GM21737 (cell line): ENCODE measurements around the gene SDK1.

Experiments used
- ATAC-seq: cut with Tn5 transposase; IDR thresholded peaks from one replicate; pipeline ENCODE4 v1.9.1; 2021; ENCODE audit warnings: mild to moderate bottlenecking, moderate library complexity; ENCODE audit not compliant: unreplicated experiment

Gene SDK1

DNA sequence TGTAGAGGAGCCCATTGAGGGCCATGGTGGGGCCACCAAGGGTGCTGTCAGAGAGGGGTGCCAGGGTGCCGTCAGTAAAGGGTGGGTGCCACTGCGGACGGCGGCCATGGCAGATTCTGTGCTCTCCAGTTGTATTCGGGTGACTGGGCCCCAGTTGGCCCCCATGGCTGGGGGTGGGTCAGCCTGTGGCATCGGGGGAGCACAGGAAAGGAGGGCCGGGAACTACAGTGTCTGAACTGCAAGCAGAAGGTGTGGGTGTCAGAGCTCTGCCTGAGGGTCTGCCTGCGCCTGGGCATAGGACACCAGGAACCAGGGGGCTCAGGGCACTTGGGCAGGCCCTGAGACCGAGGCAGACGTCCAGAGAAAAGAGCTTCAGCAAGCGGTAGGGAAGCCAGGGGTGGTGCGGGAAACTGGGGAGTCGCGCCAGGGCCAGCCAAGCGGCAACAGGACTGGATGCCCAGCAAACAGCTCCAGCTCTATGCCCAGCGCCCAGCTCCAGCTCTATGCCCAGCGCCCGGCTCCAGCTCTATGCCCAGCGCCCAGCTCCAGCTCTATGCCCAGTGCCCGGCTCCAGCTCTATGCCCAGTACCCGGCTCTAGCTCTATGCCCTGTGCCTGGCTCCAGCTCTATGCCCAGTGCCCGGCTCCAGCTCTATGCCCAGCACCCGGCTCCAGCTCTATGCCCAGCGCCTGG lies 878.8 kb downstream of the SDK1 start:
- no peak for ATAC-seq

DNA sequence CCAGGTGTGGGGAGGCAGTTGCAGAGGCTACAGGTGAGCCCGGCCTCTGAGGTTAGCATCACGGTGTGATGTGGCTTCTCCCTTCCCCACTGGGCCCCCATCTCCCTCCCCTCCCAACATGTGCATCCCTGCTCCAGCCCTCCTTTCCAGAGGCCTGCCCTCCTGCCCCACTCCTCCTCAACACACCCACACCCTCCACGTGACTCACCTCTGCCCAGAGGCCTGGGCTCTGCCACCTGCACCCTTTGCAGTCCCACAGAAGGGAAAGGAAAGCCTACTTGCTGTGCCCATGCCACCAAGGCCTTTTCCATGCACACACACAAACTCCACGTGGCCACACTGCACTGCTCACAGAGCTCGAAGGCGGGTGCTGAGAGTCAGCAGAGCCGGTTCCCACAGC lies 880.4 kb downstream of the SDK1 start:
- ATAC-seq = no peak

DNA sequence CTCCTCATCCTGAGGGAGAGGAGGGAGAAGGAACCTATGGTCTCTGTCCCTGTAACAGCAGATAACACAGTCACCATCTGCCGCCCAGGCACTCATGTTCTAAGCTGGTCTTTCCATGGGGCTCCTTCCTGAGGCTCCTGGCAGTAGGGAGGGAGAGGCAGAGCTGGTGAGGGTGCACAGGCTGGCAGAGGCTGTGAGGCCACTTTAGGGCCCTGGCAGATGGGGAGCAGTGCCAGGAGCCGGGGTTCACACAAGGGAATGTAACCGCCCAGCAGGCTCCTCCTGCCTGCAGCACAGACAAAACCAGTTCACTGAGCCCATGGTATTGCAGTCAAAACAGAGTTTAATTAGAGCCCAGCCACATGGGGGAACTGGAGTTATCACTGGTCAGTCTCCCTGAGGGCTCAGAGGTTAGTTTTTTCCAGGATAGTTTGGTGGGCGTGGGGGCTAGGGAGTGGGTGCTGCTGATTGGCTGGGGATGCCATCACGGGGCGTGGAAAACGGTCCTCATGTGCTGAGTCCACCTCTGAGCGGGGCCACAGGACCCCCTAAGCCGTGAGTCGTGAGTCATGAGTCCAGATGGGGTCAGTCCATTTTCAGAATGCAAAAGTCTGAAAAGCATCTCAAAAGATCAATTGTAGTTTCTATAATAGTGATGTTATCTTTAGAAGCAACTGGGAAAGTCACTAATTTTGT lies 881.7 kb downstream of the SDK1 start:
- ATAC-seq = no peak

DNA sequence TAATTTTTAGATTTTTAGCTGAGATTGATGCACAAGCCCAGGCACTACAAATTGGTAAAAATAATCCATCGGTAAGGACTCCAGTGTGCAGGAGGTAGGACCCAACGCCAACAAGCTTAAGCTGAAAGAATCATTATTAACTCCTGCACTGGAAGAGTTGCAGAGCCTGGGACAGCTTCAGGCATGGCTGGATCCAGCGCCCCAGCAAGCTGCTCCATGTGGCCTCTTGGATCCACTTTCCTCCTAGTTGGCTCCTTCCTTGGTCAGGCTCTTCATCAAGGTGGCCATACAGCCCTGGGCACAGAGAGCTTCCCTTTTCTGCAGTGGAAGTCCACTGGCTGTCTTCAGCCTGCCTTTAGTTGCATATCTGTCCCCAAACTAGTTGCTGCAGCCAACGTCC lies 883.6 kb downstream of the SDK1 start:
- ATAC-seq = no peak

DNA sequence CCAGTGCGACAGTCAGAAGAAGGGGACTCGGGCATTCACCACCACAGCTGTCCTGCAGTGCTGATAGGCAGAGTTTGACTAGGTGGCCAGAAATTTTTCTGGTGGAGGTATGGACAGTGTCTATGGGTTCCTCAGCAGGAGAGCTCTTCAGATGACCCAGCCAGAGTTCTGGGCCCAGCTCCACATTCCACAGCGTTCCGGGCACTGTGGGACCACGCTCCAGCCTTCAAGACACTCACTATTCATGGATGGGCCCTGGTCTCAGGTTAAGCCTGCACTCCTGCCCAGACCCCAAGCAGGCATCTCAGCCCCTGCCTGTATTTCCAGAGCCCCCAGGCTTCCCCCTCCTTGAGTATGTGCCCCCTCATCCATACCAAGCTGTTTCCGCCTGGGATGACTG lies 884.1 kb downstream of the SDK1 start:
- ATAC-seq = no peak

DNA sequence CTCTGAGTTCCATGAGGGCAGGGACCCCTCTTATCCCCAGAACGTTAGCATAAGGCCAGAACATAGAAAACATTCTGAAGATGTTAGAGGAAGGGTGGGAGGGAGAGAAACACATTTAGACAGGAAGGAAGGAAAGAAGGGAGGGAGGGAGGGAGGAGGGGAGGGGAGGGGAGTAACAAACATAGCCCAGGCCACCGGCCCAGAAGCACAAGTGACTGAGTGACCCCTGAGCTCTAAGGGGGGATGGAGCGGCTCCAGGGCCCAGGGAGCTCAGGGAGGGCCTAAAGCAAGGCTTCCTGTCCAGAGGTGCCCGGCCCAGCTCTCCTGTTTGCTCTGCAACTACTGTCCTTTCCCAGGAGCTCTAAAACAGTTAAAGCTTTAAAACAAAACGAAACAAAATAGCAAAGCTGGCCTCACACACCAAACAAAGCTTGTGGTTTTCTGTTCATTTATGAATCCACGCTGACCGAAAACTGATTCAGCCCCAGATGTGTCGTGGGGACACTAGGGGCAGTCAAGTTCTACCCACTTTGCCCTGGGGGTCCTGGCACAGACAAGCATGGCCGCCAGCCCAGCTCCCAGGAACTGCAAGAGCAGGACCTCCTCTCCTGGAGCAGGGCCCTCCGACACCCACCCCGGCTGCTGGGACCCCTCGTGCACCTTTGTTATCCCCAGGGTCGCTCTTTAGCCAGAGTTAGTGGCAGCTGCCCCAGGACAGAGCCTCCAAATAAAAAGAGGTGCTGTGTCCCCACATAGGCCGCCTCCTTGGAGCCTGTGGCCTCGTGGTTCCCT lies 884.9 kb downstream of the SDK1 start:
- ATAC-seq = no peak

DNA sequence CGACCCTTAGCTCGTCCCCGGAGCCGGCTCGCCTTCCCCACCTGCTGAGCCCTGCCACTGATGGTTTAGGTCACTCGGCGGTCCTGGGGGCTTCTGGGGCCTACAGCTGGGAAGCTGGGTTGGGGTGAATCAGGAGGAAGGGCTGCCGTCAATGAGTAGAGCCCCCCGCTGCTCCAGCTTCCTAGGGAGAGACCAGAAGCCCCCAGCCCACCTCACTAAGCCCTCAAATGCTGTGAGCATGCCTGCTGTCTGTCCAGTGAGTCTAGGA lies 885.4 kb downstream of the SDK1 start:
- ATAC-seq = no peak

DNA sequence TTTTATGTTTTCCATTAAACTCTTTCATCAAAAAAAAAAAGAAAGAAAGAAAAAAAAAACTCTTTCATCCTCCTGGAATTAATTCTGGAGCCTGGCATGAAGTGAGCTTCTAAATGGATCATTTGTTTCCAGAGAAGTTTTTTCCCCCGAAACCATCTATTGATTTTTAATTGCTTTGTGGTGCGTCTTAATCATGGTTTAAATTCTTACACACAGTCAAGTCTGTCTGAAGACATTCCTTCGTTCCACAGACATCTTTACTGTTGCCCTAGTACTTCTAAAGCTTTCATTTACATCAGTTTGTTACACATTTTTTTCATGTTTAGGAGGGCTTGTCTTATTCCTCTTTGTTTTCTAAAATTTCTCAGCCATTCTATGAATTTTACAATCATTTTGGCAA lies 887.6 kb downstream of the SDK1 start:
- no peak for ATAC-seq

DNA sequence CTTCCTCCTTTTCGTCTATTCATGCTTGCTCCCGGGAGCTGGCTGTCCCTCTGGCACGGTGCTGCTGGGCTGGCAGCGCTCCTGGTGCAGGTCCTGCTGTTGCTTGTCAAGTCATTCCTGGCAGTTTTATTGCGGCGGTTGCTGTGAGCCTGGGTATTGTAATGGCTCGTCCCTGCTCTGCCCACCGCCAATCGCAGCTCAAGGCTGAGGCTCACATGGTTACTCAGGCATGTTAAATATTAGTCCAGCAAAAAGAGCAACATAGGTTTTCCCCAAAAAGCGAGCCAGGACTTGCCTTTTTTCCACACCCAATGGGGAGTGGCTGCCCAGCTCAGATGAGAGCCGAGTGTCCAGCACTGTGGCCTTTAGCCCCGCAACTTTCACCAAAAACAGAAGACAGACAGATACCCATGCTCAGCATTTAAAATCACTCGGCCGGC lies 888.1 kb downstream of the SDK1 start:
- ATAC-seq = no peak

DNA sequence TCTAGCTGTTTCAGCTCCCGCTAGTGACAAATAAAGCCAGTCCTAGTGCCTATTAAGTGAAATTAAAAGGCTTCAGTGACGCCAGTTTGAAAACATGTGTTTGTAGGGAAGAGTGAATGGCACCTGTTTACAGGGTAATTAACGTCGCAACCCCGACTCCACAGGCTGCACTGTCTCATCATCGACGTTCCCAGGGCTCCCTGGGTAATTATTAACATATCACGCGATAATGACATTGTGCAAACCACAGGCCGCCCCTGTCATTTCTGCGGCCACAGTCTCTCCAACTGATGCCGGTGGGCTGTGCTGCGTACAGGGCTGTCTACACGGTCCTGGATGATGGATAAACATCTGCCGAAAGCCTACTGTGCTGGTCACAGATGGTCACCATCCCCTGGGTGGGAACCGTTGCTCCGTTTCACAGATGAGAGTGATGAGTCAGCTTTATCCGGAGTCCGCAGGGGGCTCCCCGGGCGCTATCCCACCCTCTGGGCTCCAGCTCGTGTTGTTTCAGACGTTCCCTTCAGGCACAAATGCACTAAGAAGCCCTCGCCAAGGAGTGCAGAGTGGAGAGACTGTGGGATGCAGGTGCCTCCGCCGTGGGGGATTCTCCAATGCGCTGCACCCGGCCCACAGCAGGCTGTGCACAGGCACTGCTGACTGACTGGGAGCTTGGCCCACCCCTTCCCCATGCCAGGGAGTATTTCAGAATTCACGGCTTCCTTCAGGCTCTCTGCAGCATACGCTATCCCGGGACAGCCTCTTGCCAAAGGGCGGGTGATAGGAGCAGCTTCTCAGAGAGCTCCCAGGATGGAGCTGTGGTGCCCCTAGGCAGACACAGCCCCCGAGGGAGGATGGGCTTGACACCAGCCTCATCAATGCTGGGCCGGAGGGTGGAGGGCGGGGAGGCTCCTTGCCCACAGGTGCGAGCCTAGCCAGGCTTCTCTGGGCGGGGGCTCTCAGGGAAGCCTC lies 889.2 kb downstream of the SDK1 start:
- no peak for ATAC-seq

DNA sequence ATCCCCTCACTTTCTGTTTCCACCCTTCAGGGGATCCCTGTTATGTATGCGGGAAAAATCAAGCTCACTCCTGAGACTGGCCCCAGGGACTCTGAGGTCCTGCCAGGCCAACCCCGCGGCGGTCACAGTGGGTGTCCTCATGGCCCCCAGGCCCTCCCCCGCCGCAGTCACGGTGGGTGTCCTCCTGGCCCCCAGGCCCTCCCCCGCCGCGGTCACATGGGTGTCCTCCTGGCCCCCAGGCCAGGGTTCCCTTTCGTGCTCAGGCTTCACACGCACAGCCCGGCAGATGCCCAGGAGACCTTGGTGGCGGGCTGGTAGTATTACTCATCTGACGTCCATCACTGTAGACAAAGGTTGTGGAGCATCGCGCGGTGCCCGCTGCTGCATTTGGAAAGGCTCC lies 890.0 kb downstream of the SDK1 start:
- ATAC-seq = no peak

DNA sequence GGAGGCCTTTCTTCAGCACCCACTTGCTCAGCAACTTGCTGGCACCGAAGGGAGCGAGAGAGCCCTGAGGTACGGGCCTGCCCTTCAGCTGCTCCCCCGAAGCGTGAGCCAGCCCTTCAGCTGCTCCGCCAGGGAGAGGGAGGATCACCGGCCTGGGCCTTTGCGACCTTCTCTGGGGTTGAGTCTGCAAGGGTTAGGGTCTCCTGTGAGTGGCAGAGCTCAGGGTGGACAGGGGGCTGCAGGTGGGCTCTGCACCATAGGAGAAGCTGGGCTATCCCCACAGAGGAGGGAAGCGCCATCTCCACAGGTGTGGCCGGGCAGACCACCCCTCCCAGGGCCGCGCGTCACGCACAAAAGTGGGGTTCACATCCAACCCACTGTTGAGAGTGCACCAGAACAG lies 890.5 kb downstream of the SDK1 start:
- ATAC-seq = no peak

DNA sequence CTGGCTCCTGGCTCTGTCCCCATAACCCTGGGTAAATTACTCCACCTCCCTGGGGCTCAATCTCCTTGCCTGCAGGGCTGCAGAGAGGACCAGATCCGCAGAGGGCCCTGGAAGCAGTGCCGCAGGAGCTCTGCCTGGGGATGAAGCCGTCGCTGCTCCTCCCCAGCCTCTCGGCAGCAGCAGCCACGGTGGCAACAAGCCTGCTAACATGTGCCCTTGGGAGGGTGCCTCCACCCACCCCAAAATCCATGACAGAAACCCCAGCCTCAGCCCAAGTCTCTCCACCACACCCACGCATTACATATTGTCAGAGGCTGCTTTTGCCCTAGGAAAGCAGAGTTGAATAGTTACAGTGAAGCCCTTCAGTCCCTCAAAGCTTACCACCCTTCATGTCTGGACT lies 894.6 kb downstream of the SDK1 start:
- ATAC-seq = no peak

DNA sequence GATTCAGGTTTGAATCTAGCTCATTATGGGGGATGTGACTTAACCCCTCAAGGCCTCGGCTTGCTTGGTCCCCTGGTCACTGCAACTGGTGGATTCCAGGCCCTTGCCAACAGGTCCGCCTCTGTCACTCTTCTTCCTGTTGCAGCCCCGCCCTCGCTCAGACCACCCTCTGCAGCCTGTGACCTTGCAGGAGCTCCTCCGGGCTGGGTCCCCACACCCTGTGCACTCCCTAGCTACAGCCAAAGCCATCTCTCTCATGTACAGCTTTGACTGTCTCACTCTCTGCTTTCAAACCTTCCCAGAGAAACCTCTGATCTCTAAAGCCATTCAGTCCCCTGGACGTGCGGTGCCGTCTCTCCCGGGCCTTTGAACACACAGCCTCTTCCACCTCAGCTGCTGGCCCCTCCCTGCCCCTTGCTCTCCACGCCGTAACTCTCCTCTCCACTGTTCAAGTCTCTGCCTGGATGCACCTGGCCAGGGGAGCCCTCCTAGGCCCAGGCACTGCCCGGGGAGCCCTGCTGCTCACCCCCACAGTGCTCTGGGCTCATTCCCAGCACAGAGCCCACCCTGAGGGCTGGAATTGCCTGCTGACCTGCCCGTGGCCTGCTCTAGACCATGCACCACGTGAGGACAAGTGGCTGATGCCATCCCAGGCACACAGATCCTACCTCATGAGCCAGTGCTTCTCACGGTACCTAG lies 895.2 kb downstream of the SDK1 start:
- ATAC-seq = no peak

DNA sequence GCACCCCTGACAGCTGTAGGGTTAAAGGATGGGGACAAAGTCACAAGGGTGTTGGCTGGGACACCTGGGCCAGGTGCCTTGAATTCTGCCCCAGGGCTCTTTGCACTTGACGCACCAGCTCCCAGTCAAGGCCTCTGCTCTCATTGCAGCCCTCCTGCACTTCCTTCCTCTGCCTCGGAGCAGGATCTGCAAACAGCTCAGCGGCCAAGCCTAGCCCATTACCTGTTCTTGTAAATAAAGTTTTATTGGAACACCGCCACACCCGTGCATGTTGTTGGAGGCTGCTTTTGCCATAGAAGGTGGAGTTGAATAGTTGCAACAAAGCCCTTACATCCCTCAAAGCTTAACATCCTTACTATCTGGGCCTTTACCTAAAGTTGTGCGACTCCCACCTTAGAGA lies 897.2 kb downstream of the SDK1 start:
- no peak for ATAC-seq

DNA sequence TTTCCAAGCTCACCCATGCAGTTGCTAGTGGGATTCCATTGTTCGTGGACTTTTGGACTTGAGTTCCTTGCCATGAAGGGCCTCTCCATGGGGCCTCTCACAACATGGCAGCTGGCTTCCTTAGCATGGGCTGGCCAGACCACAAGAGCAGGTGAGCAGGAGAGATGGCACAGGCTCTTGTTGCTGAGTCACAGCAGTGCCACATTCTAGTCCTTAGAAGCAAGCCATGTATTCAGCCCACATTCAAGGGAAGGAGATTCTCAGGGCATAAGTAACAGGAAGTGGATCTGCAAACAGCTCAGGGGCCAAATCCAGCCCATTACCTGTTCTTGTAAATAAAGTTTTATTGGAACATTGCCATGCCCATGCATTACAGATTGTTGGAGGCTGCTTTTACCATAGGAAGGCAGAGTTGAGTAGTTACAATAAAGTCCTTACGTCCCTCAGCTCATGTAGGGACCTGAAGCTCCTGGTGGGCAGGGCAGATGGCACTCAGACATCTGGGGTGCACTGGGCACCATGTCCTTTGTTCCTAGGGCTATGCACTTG lies 899.6 kb downstream of the SDK1 start:
- no peak for ATAC-seq

DNA sequence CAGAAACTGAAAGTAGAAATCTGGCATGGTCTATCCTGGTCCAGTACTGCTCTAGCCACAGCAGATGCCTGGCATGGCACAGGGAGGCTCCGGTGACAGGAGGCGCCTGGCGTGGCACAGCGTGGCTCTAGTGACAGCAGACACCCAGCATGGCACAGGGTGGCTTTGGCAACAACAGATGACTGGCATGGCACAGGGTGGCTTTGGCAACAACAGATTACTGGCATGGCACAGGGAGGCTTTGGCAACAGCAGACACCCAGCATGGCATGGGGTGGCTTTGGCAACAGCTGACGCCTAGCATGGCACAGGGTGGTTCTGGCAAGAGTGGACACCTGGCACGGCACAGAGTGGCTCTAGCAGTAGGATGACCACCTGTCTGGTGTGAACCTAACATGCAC lies 900.5 kb downstream of the SDK1 start:
- no peak for ATAC-seq

DNA sequence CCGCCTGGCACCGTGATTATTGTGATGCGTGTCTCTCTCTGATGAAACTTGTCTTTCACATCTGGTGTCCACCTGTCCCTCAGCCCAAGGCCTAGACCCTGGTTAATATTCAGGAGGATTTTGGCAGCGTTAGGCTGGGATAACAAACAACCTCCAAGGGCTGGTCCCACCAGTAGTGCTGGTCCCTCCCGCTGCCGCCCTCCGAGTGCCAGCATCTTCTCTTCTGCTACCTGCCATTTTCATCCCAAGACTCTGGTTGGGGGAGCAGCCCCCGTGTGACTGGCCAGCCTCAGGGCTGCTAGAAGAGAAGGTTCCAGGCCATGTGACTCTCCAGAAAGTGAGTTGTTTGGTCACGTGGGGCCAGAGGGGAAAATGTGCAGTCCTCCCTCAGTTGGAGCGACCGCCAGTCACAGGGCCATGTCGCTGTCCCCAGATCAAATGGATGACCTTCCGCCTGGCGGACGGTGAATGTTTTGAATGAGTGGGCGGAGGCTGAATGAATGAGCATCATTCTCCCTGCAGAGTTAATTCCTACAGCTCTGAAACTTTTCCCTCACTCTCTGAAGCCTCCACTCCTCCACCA lies 901.2 kb downstream of the SDK1 start:
- ATAC-seq = no peak

DNA sequence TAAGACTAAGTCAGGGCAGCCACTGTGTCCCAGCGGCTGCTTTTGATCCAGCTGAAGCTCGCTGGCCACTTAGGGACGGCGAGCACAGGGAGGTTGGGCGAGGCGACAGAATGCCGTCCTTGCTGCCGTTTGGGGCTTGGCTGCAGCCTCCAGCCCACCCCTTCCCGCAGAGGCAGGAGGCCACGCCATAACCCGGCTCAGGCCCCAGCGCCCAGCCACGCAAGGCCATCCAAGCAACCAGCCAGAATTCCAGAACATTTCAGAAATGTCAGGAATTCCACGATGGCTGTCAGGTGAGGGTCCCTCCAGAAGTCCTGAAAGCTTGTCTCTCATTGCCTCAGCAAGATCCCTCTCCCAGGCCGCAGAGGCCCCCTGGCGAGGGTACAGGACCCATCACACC lies 901.9 kb downstream of the SDK1 start:
- ATAC-seq = no peak
